Duodenal mucosa (tissue), 2 donors: ENCODE data around the gene TMEM128.
A peak's percentile ranks its signal among the peaks of the same experiment; 100 is the strongest.
"Not testable (repeated sequence)": the region's sequence is repeated elsewhere in the genome, so short reads cannot be mapped to it uniquely, and the experiment has no call there.

Experiments
- H3K27ac ChIP-seq: one replicate; pipeline ENCODE4 v1.7.0; 2013; ENCODE audit warnings: low read depth, low read length
- H3K27me3 ChIP-seq, 2 donors: one replicate each; pipeline ENCODE4 v1.7.0; 2013; ENCODE audit warnings: low read length in 2 of 2, control low read depth in 1 of 2; ENCODE audit not compliant: insufficient read depth in 2 of 2, control insufficient read depth in 1 of 2
- H3K36me3 ChIP-seq, 2 donors: one replicate each; pipeline ENCODE4 v1.7.0; 2013; ENCODE audit warnings: low read length in 2 of 2, control low read depth in 1 of 2; ENCODE audit not compliant: insufficient read depth in 2 of 2, control insufficient read depth in 1 of 2
- H3K4me1 ChIP-seq, 2 donors: one replicate each; pipeline ENCODE4 v1.7.0; 2013; ENCODE audit warnings: low read length in 2 of 2, control low read depth in 1 of 2; ENCODE audit not compliant: insufficient read depth in 2 of 2, control insufficient read depth in 1 of 2
- H3K4me3 ChIP-seq, 2 donors: one replicate each; pipeline ENCODE4 v1.7.0; 2013; ENCODE audit warnings: low read length in 2 of 2, low read depth in 1 of 2
- H3K9ac ChIP-seq, 2 donors: one replicate each; pipeline ENCODE4 v1.7.0; 2013; ENCODE audit warnings: low read length in 2 of 2, low read depth in 1 of 2
- H3K9me3 ChIP-seq, 2 donors: one replicate each; pipeline ENCODE4 v1.7.0; 2013; ENCODE audit warnings: low read length in 2 of 2, control low read depth in 1 of 2; ENCODE audit not compliant: control insufficient read depth in 1 of 2

Gene TMEM128

GRCh38 chr4:4257705-4258104 lies 9.7 kb upstream of the TMEM128 start:
- not testable (repeated sequence) for H3K36me3 ChIP-seq, H3K4me3 ChIP-seq, H3K4me1 ChIP-seq, H3K27me3 ChIP-seq, H3K27ac ChIP-seq, H3K9ac ChIP-seq, H3K9me3 ChIP-seq

GRCh38 chr4:4256799-4257198 lies 8.8 kb upstream of the TMEM128 start:
- Histone ChIP-seq H3K9ac (no peak overlapping the region), H3K36me3 (no peaks in the 10 kb centered on the region), H3K27me3 (no peaks in the 10 kb centered on the region), H3K9me3 (no peaks in the 10 kb centered on the region), H3K27ac (no peak overlapping the region), H3K4me3 (no peak overlapping the region), H3K4me1 (peaks cover 0 to 4% of the 10 kb centered on the region in 2 donors)

- H3K9ac ChIP-seq: no peak overlapping the region
- peaks cover 0 to 4% of the 10 kb centered on the region in 2 donors for H3K4me1 ChIP-seq
- no peaks in the 10 kb centered on the region for H3K27me3 ChIP-seq
- no peak overlapping the region for H3K4me3 ChIP-seq
- H3K27ac ChIP-seq: no peak overlapping the region
- no peaks in the 10 kb centered on the region for H3K9me3 ChIP-seq
- H3K36me3 ChIP-seq: no peaks in the 10 kb centered on the region
Observed at GRCh38 chr4:4254666-4255065, 6.6 kb upstream of the TMEM128 start.

GRCh38 chr4:4254199-4254598 lies 6.2 kb upstream of the TMEM128 start:
- Histone ChIP-seq H3K36me3 (no peaks in the 10 kb centered on the region), H3K9ac (no peak overlapping the region), H3K4me3 (no peak overlapping the region), H3K27ac (no peak overlapping the region), H3K9me3 (no peaks in the 10 kb centered on the region), H3K27me3 (no peaks in the 10 kb centered on the region), H3K4me1 (peaks cover under 1% of the 10 kb centered on the region in 2 donors)

- Histone ChIP-seq H3K27ac (no peak overlapping the region), H3K27me3 (no peaks in the 10 kb centered on the region), H3K36me3 (peaks cover 6 to 10% of the 10 kb centered on the region in 2 donors), H3K9me3 (no peaks in the 10 kb centered on the region), H3K9ac (no peak overlapping the region), H3K4me3 (no peak overlapping the region), H3K4me1 (peaks cover 14 to 16% of the 10 kb centered on the region in 2 donors)
Observed at GRCh38 chr4:4249866-4250265, 1.8 kb upstream of the TMEM128 start.

- not testable (repeated sequence) for H3K27me3 ChIP-seq, H3K9ac ChIP-seq, H3K9me3 ChIP-seq, H3K27ac ChIP-seq
- H3K36me3 ChIP-seq: peaks cover 9 to 15% of the 10 kb centered on the region in 2 donors
- peaks cover 14 to 16% of the 10 kb centered on the region in 2 donors for H3K4me1 ChIP-seq
- peak overlapping the region in 1 of 2 donors; percentile 80 for H3K4me3 ChIP-seq
Observed at GRCh38 chr4:4249342-4249741, 1.3 kb upstream of the TMEM128 start.

GRCh38 chr4:4248885-4249203 lies 821 bp upstream of the TMEM128 start:
- H3K36me3 ChIP-seq: peaks cover 10 to 20% of the 10 kb centered on the region in 2 donors
- no peaks in the 10 kb centered on the region for H3K27me3 ChIP-seq
- peak overlapping the region; percentile 92 for H3K27ac ChIP-seq
- peak overlapping the region; percentile 89 to 90 for H3K9ac ChIP-seq
- H3K4me1 ChIP-seq: peaks cover 14 to 16% of the 10 kb centered on the region in 2 donors
- peak overlapping the region; percentile 80 to 95 for H3K4me3 ChIP-seq
- H3K9me3 ChIP-seq: no peaks in the 10 kb centered on the region

- peaks cover 17 to 26% of the 10 kb centered on the region in 2 donors for H3K36me3 ChIP-seq
- H3K27ac ChIP-seq: peak overlapping the region; percentile 92
- no peaks in the 10 kb centered on the region for H3K27me3 ChIP-seq
- H3K9ac ChIP-seq: peak overlapping the region; percentile 89 to 90
- H3K4me3 ChIP-seq: peak overlapping the region; percentile 80 to 95
- H3K9me3 ChIP-seq: no peaks in the 10 kb centered on the region
- peaks cover 14 to 16% of the 10 kb centered on the region in 2 donors for H3K4me1 ChIP-seq
Observed at GRCh38 chr4:4247696-4248028, 361 bp downstream of the TMEM128 start.

- no peak overlapping the region for H3K9ac ChIP-seq
- peaks cover 22 to 40% of the 10 kb centered on the region in 2 donors for H3K36me3 ChIP-seq
- H3K27me3 ChIP-seq: no peaks in the 10 kb centered on the region
- H3K27ac ChIP-seq: no peak overlapping the region
- no peak overlapping the region for H3K4me3 ChIP-seq
- peaks cover 14 to 16% of the 10 kb centered on the region in 2 donors for H3K4me1 ChIP-seq
- H3K9me3 ChIP-seq: no peaks in the 10 kb centered on the region
Observed at GRCh38 chr4:4245172-4245571, 2.9 kb downstream of the TMEM128 start.

- peaks cover 18 to 45% of the 10 kb centered on the region in 2 donors for H3K36me3 ChIP-seq
Observed at GRCh38 chr4:4239551-4239950, 8.5 kb downstream of the TMEM128 start.

GRCh38 chr4:4233610-4234009 lies 14.4 kb downstream of the TMEM128 start:
- H3K4me1 ChIP-seq: no peaks in the 10 kb centered on the region
- peaks cover 8 to 13% of the 10 kb centered on the region in 2 donors for H3K9me3 ChIP-seq
- H3K27ac ChIP-seq: no peak overlapping the region
- no peak overlapping the region for H3K9ac ChIP-seq
- peaks cover 0 to 3% of the 10 kb centered on the region in 2 donors for H3K27me3 ChIP-seq
- H3K4me3 ChIP-seq: no peak overlapping the region
- H3K36me3 ChIP-seq: peaks cover 5 to 8% of the 10 kb centered on the region in 2 donors

More at GRCh38 chr4:4239551-4239950, 8.5 kb downstream of the TMEM128 start:
- not testable (repeated sequence) for H3K27ac ChIP-seq, H3K27me3 ChIP-seq, H3K9me3 ChIP-seq, H3K4me1 ChIP-seq, H3K4me3 ChIP-seq, H3K9ac ChIP-seq
